ENCODE data around the gene PRR29. TPM values are rescaled to one million over a fixed set of nuclear protein-coding genes. Genes with fewer than 3 reads are reported as not detected.

Gene PRR29
- total RNA-seq (2014; rRNA removed; shearing (Covaris generic)) (0.16 TPM in 1 of 2 replicates, not detected in the other), total RNA-seq (2022) (0.29 TPM in 1 of 2 replicates, not detected in the other), Bru-seq, nascent RNA (not detected), BruChase-seq, experiment 1, labeled RNA remaining after a 6-hour chase (not detected), BruChase-seq, experiment 2, labeled RNA remaining after a 2-hour chase (percentile 19 among the genes with signal in this experiment)
- long read RNA-seq, partial matches to known transcripts, result 0 of 3 reads
- long read RNA-seq, other reads (novel, unspliced or antisense), result 2 of 3 reads

GRCh38 chr17:63998050-63998720 lies at the start of gene PRR29:
PRR29 (plus strand) TSS chr17:63998351; CDS start chr17:63998365, 14 bp downstream.
- Histone ChIP-seq H3K9me2 (ENCODE audit: insufficient read depth, low read length) (no peaks in the 10 kb centered on the region), H3K4me1 (ENCODE audit: insufficient read depth, low read length, poor library complexity, severe bottlenecking) (peaks cover 18% of the 10 kb centered on the region), H3K9me3 (ENCODE audit: low read length) (no peaks in the 10 kb centered on the region), H3K4me2 (ENCODE audit: low read length) (peak within 1 kb of the TSS; percentile 87), H3K36me3 (ENCODE audit: insufficient read depth, low read length) (peaks cover 19% of the 10 kb centered on the region; the same call in 1 of the 2 replicates), H4K20me1 (ENCODE audit: insufficient read depth, low read length) (no peaks in the 10 kb centered on the region), H3K79me2 (ENCODE audit: insufficient read depth, low read depth, low read length) (no peaks in the 10 kb centered on the region), H3K4me3 (ENCODE audit: low read depth, low read length, poor library complexity, severe bottlenecking) (peak within 1 kb of the TSS; percentile 69), H2AFZ (ENCODE audit: low read length) (peak within 1 kb of the TSS; percentile 12; the same call in 1 of the 2 replicates), H3K27ac (ENCODE audit: low read depth, low read length, poor library complexity, severe bottlenecking) (no peak within 1 kb of the TSS)
- TF ChIP-seq, protein P1, sequence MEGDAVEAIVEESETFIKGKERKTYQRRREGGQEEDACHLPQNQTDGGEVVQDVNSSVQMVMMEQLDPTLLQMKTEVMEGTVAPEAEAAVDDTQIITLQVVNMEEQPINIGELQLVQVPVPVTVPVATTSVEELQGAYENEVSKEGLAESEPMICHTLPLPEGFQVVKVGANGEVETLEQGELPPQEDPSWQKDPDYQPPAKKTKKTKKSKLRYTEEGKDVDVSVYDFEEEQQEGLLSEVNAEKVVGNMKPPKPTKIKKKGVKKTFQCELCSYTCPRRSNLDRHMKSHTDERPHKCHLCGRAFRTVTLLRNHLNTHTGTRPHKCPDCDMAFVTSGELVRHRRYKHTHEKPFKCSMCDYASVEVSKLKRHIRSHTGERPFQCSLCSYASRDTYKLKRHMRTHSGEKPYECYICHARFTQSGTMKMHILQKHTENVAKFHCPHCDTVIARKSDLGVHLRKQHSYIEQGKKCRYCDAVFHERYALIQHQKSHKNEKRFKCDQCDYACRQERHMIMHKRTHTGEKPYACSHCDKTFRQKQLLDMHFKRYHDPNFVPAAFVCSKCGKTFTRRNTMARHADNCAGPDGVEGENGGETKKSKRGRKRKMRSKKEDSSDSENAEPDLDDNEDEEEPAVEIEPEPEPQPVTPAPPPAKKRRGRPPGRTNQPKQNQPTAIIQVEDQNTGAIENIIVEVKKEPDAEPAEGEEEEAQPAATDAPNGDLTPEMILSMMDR (conservative IDR thresholded peaks at IDR 0.05; ENCODE audit: low read length), result no peak
- TF ChIP-seq EZH2phosphoT487 (IDR thresholded peaks at IDR 0.05; ENCODE audit: borderline replicate concordance, low read depth, low read length), result no peak
- ChIA-PET POLR2A (no interaction called here), CTCF (ENCODE audit: unreplicated experiment) (no interaction called here)
- peak; percentile 82 for DNase-seq (ENCODE audit: low spot score)
- BruUV-seq (replicated peaks), result no TSS peak
- intact Hi-C loops (cut with micrococcal nuclease; ENCODE audit: unreplicated experiment), result no loop called here

DNA sequence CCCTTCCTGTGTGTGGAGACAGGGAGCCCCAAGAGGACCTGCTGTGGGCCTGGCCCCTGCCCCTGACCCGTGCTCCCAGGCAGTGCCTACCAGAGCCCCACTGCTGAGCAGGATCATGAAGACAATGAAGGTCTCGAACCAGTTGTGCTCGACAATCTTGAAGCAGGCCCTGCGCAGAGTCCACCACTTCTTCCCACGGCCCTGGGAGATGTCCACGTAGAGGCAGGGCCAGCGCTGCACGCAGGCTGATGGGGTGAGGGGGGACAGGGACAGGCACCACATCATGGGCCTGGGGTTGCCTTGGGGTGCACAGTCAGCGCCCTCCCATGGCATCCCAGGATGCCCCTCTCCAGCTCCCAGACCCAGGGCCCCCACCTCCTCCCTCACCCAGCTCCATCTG lies 49.6 kb upstream of the PRR29 start:
- POLR2A ChIA-PET, result interaction anchor here (2.7 kb wide), 1 partner anchor 29 kb away, joined by 21 read pairs; no protein-coding TSS in a partner anchor
- Histone ChIP-seq H3K27ac (ENCODE audit: low read depth, low read length, poor library complexity, severe bottlenecking) (no peak overlapping the region), H3K4me1 (ENCODE audit: insufficient read depth, low read length, poor library complexity, severe bottlenecking) (peaks cover 57% of the 10 kb centered on the region)

More for the DNA sequence above, 49.6 kb upstream of the PRR29 start:
- no TSS peak for BruUV-seq (replicated peaks)
- no peak overlapping the region for H3K4me2 ChIP-seq (ENCODE audit: low read length)
- H3K9me3 ChIP-seq (ENCODE audit: low read length), result no peaks in the 10 kb centered on the region
- intact Hi-C loops (cut with micrococcal nuclease; ENCODE audit: unreplicated experiment), result no loop called here
- no peak overlapping the region for H2AFZ ChIP-seq (ENCODE audit: low read length)
- no peaks in the 10 kb centered on the region for H3K79me2 ChIP-seq (ENCODE audit: insufficient read depth, low read depth, low read length)
- CTCF ChIA-PET (ENCODE audit: unreplicated experiment), result interaction anchor here (3.4 kb wide), 1 partner anchor 29 kb away, joined by 55 read pairs; the partner anchor contains the start of gene GH1
- H3K36me3 ChIP-seq (ENCODE audit: insufficient read depth, low read length), result no peaks in the 10 kb centered on the region
- no peaks in the 10 kb centered on the region for H3K9me2 ChIP-seq (ENCODE audit: insufficient read depth, low read length)
- H3K4me3 ChIP-seq (ENCODE audit: low read depth, low read length, poor library complexity, severe bottlenecking), result no peak overlapping the region
- no peak for TF ChIP-seq EZH2phosphoT487 (IDR thresholded peaks at IDR 0.05; ENCODE audit: borderline replicate concordance, low read depth, low read length)
- TF ChIP-seq, protein P1 (conservative IDR thresholded peaks at IDR 0.05; ENCODE audit: low read length), result no peak
- no peaks in the 10 kb centered on the region for H4K20me1 ChIP-seq (ENCODE audit: insufficient read depth, low read length)
- DNase-seq (ENCODE audit: low spot score), result no peak
